HEK293T (cell line): Measurements from ENCODE around the gene LTBP4.

ENCODE experiments used
- ELF4 ChIP-seq: fragments of 450-650 bp; IDR thresholded peaks from 2 replicates; pipeline ENCODE4 v1.6.1; 2017; ENCODE audit warnings: antibody characterized with exemption
- SP1 ChIP-seq: fragments of 450-650 bp; IDR thresholded peaks from 2 replicates; pipeline ENCODE4 v1.6.1; 2017
- TF ChIP-seq, protein P1 (sequence below): fragments of 450-650 bp; IDR thresholded peaks from 2 replicates; pipeline ENCODE4 v1.6.1; 2016

GRCh38 chr19:40616941-40617340 is 15.8 kb downstream of the LTBP4 start:
- TF ChIP-seq, protein P1, sequence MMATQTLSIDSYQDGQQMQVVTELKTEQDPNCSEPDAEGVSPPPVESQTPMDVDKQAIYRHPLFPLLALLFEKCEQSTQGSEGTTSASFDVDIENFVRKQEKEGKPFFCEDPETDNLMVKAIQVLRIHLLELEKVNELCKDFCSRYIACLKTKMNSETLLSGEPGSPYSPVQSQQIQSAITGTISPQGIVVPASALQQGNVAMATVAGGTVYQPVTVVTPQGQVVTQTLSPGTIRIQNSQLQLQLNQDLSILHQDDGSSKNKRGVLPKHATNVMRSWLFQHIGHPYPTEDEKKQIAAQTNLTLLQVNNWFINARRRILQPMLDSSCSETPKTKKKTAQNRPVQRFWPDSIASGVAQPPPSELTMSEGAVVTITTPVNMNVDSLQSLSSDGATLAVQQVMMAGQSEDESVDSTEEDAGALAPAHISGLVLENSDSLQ, result no peak
- TF ChIP-seq ELF4 (no peak), SP1 (no peak)
